H54 (cell line): Measurements from ENCODE around the gene RTN4R.

Experiments
- DNase-seq: peaks from one replicate; pipeline ENCODE4 v3.0.0; 2011; ENCODE audit warnings: low spot score, mixed read lengths; ENCODE audit not compliant: insufficient read length
- FAIRE-seq: peaks from 3 replicates; lab custom pipeline; 2011; peaks lifted over from hg19 to GRCh38; lab: Jason Lieb, UNC
- POLR2A ChIP-seq: IDR thresholded peaks from 2 replicates; pipeline ENCODE4 v1.6.1; 2011; ENCODE audit warnings: low read depth, mild to moderate bottlenecking, low read length

RTN4R gene

GRCh38 chr22:20241579-20242392 is 26.3 kb downstream of the RTN4R start:
- FAIRE-seq (no peak), DNase-seq (no peak)
- no peak for TF ChIP-seq POLR2A

GRCh38 chr22:20240900-20241299 is 27.2 kb downstream of the RTN4R start:
- no peak for TF ChIP-seq POLR2A
- DNase-seq (no peak), FAIRE-seq (no peak)

- no peak for TF ChIP-seq POLR2A
- FAIRE-seq (no peak), DNase-seq (no peak)
These were observed 27.7 kb downstream of the RTN4R start for GRCh38 chr22:20240447-20240764.

- no peak for TF ChIP-seq POLR2A
- FAIRE-seq = no peak
- no peak for DNase-seq
These were observed 28.3 kb downstream of the RTN4R start for GRCh38 chr22:20239676-20240446.

GRCh38 chr22:20238901-20239675 is 29.0 kb downstream of the RTN4R start:
- FAIRE-seq (no peak), DNase-seq (no peak)
- TF ChIP-seq POLR2A = no peak

GRCh38 chr22:20238536-20238900 is 29.6 kb downstream of the RTN4R start:
- no peak for TF ChIP-seq POLR2A
- DNase-seq (peak; percentile 40), FAIRE-seq (no peak)

- no peak for TF ChIP-seq POLR2A
- FAIRE-seq (no peak), DNase-seq (no peak)
These were observed 30.4 kb downstream of the RTN4R start for GRCh38 chr22:20237480-20238440.

- FAIRE-seq (no peak), DNase-seq (no peak)
- TF ChIP-seq POLR2A = no peak
These were observed 31.9 kb downstream of the RTN4R start for GRCh38 chr22:20236052-20236717.

- FAIRE-seq = no peak
- no peak for TF ChIP-seq POLR2A
- no peak for DNase-seq
These were observed 32.6 kb downstream of the RTN4R start for GRCh38 chr22:20235389-20235991.

- no peak for DNase-seq
- TF ChIP-seq POLR2A = no peak
- no peak for FAIRE-seq
These were observed 33.2 kb downstream of the RTN4R start for GRCh38 chr22:20234760-20235388.

- DNase-seq (no peak), FAIRE-seq (no peak)
- no peak for TF ChIP-seq POLR2A
These were observed 33.8 kb downstream of the RTN4R start for GRCh38 chr22:20234314-20234682.
